Measurements from ENCODE around the gene DCDC2C. TPM values are rescaled to one million over a fixed set of nuclear protein-coding genes. Genes with fewer than 3 reads are reported as not detected.

Gene DCDC2C
- total RNA-seq, 4 donors from 2014 or later, result 0.40 to 1.5 (median 0.68) TPM

DNA sequence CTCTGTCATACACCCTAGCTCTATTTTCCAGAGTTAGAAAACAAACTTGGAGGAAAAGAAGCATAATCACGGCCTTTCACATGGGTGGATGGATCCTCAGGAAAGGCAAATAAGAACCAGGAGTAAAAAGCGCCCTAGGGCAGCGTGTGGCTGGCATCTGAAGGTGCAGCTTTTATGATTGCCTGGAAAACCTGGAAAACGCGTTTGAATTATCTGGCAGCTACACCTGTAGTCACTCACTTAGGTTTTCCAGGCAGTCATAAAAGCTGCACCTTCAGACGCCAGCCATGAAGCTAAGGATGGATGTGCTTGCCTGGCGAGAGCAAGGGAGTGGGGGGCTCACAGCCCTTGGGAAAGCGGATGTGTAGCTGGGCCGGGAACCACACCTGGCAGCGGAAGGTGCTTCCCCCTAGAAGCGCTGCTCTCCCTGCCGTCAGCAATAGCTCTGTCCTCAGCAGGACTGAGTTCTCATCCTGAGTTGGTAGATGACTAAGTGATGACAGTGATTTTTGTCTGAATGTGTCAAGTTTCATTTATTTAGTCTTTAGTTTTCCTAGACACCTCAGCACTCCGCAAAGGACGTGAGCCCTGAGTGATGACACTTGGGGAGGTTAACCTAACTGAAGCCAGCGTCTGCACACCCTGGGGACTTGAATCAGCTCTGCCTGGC is 82.0 kb downstream of the DCDC2C start:
- 70 to 75% methylated on average over 15 of the region's 15 CpGs for WGBS, 2 donors
- H3K36me3 ChIP-seq, result no peaks in the 10 kb centered on the region
- H3K27me3 ChIP-seq, result no peaks in the 10 kb centered on the region
- DNase-seq, result no peak
- H3K4me3 ChIP-seq (replicated peaks in 1 of 3), result no peak overlapping the region
- intact Hi-C loops (cut with DNase I), result no loop called here
- H3K4me1 ChIP-seq, result no peaks in the 10 kb centered on the region
- no peak overlapping the region for H3K27ac ChIP-seq
- TF ChIP-seq, protein P1, sequence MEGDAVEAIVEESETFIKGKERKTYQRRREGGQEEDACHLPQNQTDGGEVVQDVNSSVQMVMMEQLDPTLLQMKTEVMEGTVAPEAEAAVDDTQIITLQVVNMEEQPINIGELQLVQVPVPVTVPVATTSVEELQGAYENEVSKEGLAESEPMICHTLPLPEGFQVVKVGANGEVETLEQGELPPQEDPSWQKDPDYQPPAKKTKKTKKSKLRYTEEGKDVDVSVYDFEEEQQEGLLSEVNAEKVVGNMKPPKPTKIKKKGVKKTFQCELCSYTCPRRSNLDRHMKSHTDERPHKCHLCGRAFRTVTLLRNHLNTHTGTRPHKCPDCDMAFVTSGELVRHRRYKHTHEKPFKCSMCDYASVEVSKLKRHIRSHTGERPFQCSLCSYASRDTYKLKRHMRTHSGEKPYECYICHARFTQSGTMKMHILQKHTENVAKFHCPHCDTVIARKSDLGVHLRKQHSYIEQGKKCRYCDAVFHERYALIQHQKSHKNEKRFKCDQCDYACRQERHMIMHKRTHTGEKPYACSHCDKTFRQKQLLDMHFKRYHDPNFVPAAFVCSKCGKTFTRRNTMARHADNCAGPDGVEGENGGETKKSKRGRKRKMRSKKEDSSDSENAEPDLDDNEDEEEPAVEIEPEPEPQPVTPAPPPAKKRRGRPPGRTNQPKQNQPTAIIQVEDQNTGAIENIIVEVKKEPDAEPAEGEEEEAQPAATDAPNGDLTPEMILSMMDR (IDR thresholded peaks at IDR 0.05), result no peak
- TF ChIP-seq POLR2A (IDR thresholded peaks at IDR 0.05), result no peak
- H3K9me3 ChIP-seq, result no peaks in the 10 kb centered on the region

DNA sequence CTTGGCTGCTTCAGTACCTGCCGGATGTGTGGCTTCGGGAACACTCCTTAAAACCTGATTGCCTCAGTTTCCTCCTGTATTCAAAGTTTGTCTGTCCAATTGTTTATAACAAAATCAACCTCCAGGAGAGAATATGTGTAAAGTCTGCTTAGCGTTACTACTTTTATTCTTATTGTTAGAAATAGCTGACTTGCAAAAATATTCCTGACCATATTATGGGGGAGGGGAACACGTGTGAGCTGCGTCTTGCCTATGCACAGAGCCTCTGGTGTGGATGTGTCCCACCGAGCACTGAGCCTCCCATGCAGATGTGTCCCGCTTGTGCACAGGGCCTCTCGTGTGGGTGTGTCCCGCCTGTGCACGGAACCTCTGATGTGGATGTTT is 82.5 kb downstream of the DCDC2C start:
- H3K36me3 ChIP-seq, result no peaks in the 10 kb centered on the region
- TF ChIP-seq, protein P1 (IDR thresholded peaks at IDR 0.05), result no peak
- no peak for TF ChIP-seq POLR2A (IDR thresholded peaks at IDR 0.05)
- no peaks in the 10 kb centered on the region for H3K4me1 ChIP-seq
- H3K9me3 ChIP-seq, result no peaks in the 10 kb centered on the region
- H3K27me3 ChIP-seq, result no peaks in the 10 kb centered on the region
- H3K27ac ChIP-seq, result no peak overlapping the region
- no peak overlapping the region for H3K4me3 ChIP-seq (replicated peaks in 1 of 3)
- DNase-seq, result no peak
- intact Hi-C loops (cut with DNase I), result no loop called here
- WGBS, 2 donors, result 87% methylated on average over 10 of the region's 10 CpGs

DNA sequence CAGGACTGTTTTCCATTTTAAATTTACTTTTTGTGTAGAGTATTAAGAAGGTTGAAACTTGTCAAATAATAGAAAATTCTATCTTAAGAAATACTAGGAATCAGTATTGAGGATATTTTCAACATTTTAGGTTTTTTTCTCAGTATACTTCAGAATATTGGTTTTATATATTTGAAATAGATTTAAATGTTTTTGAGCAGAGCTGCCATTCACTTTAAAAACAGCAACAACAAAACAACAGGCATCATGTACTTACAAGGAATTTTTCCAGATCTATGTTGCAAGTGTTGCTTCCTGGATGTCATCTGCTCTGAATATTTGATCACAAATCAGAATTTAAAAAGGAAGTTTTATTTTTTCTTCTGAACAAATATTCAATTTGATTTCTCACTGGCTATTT is 84.4 kb downstream of the DCDC2C start:
- no peak overlapping the region for H3K27ac ChIP-seq
- no peaks in the 10 kb centered on the region for H3K9me3 ChIP-seq
- H3K4me1 ChIP-seq, result no peaks in the 10 kb centered on the region
- TF ChIP-seq, protein P1 (IDR thresholded peaks at IDR 0.05), result no peak
- no peak for TF ChIP-seq POLR2A (IDR thresholded peaks at IDR 0.05)
- H3K27me3 ChIP-seq, result no peaks in the 10 kb centered on the region
- no peak for DNase-seq
- H3K36me3 ChIP-seq, result no peaks in the 10 kb centered on the region
- intact Hi-C loops (cut with DNase I), result no loop called here
- H3K4me3 ChIP-seq (replicated peaks in 1 of 3), result no peak overlapping the region

DNA sequence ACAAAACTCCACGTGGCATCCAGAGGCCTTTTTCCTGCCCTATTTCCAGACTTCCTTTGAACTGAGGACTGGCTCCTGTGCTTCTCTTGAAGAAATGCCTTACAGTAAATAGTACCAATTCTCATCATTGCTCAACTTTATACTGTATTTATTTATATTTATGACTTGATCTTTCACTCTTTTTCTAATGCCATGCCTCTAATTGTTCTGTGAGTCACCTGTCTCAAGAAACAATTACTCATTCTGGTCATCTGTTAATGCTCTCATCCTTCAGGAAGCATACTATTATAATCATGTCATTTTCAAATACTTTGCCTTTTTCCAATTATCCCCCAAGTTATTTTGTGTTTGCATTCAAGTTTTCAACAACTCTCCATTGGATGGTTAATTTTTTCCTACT is 85.9 kb downstream of the DCDC2C start:
- no peak for DNase-seq
- WGBS, 2 donors, result 32 to 34% methylated on average over 1 of the region's 1 CpG
- Histone ChIP-seq H3K36me3 (no peaks in the 10 kb centered on the region), H3K4me3 (replicated peaks in 1 of 3) (no peak overlapping the region), H3K4me1 (no peaks in the 10 kb centered on the region), H3K27ac (no peak overlapping the region), H3K27me3 (no peaks in the 10 kb centered on the region), H3K9me3 (no peaks in the 10 kb centered on the region)
- intact Hi-C loops (cut with DNase I), result no loop called here
- TF ChIP-seq, protein P1 (IDR thresholded peaks at IDR 0.05), result no peak
- TF ChIP-seq POLR2A (IDR thresholded peaks at IDR 0.05), result no peak

DNA sequence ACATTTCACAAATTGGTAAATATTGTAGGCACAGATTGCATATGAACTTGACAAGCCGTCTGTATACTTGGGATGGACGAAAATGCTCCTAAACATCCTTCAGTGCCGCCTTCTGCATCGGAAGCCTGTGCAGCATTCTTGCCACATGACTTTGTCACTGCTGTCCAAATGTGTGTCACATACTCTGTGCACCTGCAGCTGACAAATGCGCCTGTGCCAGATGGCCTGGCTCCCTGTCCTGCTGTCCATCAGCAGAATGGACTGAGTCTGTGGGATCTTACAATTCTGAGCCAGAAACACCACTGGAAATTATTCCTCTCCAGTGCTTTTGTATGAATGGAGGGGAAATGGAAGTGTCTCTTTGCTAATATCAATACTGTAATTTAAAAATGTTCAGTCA is 89.9 kb downstream of the DCDC2C start:
- TF ChIP-seq POLR2A (IDR thresholded peaks at IDR 0.05), result no peak
- TF ChIP-seq, protein P1 (IDR thresholded peaks at IDR 0.05), result no peak
- H3K36me3 ChIP-seq, result no peaks in the 10 kb centered on the region
- 91 to 92% methylated on average over 5 of the region's 5 CpGs for WGBS, 2 donors
- no peak for DNase-seq
- no peaks in the 10 kb centered on the region for H3K9me3 ChIP-seq
- no peak overlapping the region for H3K4me3 ChIP-seq (replicated peaks in 1 of 3)
- no peaks in the 10 kb centered on the region for H3K4me1 ChIP-seq
- H3K27me3 ChIP-seq, result no peaks in the 10 kb centered on the region
- intact Hi-C loops (cut with DNase I), result no loop called here
- H3K27ac ChIP-seq, result no peak overlapping the region

All from thyroid gland (tissue), 4 donors.